H1 (cell line): Measurements from ENCODE around the gene TRA2A. TPM values are rescaled to one million over a fixed set of nuclear protein-coding genes. Genes with fewer than 3 reads are reported as not detected.

ENCODE experiments used
- CTCF ChIA-PET: fragments of 300-600 bp; sonication (Branson Sonifier 250); formaldehyde crosslinking; loops from one replicate; lab custom pipeline; 2021; ENCODE audit not compliant: partially characterized antibody; lab: Charles Lee
- POLR2A ChIA-PET: fragments of 300-600 bp; sonication (Branson Sonifier 250); formaldehyde crosslinking; loops from one replicate; lab custom pipeline; 2021; ENCODE audit warnings: inconsistent platforms; ENCODE audit not compliant: partially characterized antibody; lab: Charles Lee
- DNase-seq, 2 experiments: peaks; one replicate each; pipeline versions ENCODE4 v3.0.0 to v3.0.0-alpha.2; 2010 to 2022; ENCODE audit warnings: low spot score in 2 of 2, low read depth in 1 of 2, mixed read lengths in 1 of 2
- FAIRE-seq: peaks from 2 replicates; lab custom pipeline; 2011; peaks lifted over from hg19 to GRCh38; lab: Jason Lieb, UNC
- H2AFZ ChIP-seq: 2 replicates; pipeline ENCODE4 v1.8.1; 2012; ENCODE audit warnings: low read length, inconsistent platforms
- H2AK5ac ChIP-seq: 2 replicates; pipeline ENCODE4 v1.6.1; 2013; ENCODE audit warnings: low read depth, low read length
- H2BK120ac ChIP-seq: replicated peaks from 2 replicates; pipeline ENCODE3; 2013; ENCODE audit warnings: low read depth, low read length, inconsistent platforms
- H2BK12ac ChIP-seq: 2 replicates; pipeline ENCODE4 v1.6.1; 2013; ENCODE audit warnings: low read depth, low read length
- H2BK15ac ChIP-seq: 2 replicates; pipeline ENCODE4 v1.6.1; 2013; ENCODE audit warnings: low read length
- H2BK20ac ChIP-seq: 2 replicates; pipeline ENCODE4 v1.6.1; 2013; ENCODE audit warnings: low read length
- H2BK5ac ChIP-seq: 2 replicates; pipeline ENCODE4 v1.6.1; 2013; ENCODE audit warnings: low read depth, low read length
- H3K14ac ChIP-seq: 2 replicates; pipeline ENCODE4 v1.6.1; 2013; ENCODE audit warnings: inconsistent platforms; ENCODE audit not compliant: insufficient read length
- H3K18ac ChIP-seq: 2 replicates; pipeline ENCODE4 v1.6.1; 2013; ENCODE audit warnings: low read length; ENCODE audit errors: extremely low read depth
- H3K23ac ChIP-seq: 2 replicates; pipeline ENCODE4 v1.6.1; 2013; ENCODE audit warnings: inconsistent platforms; ENCODE audit not compliant: insufficient read length
- H3K23me2 ChIP-seq: 2 replicates; pipeline ENCODE4 v1.6.1; 2013; ENCODE audit warnings: low read depth, low read length
- H3K27ac ChIP-seq: 2 replicates; pipeline ENCODE4 v1.6.1; 2011; ENCODE audit warnings: low read depth, low read length, inconsistent platforms
- H3K27me3 ChIP-seq, 4 experiments: replicated peaks in 1 of 4; 1 replicate in 1 of 4; 2 replicates in 3 of 4; pipeline versions ENCODE4 v1.6.1 to v1.8.1; 2011 to 2013; ENCODE audit warnings: low read length in 3 of 4, mild to moderate bottlenecking in 3 of 4, inconsistent platforms in 2 of 4, mixed read lengths in 2 of 4, moderate library complexity in 1 of 4; ENCODE audit not compliant: control insufficient read depth in 3 of 4, insufficient read depth in 3 of 4; ENCODE audit errors: extremely low read depth in 1 of 4
- H3K36me3 ChIP-seq, 4 experiments: 2 replicates each; pipeline versions ENCODE4 v1.6.1 to v1.8.1; 2011 to 2013; ENCODE audit warnings: mild to moderate bottlenecking in 4 of 4, low read length in 3 of 4, moderate library complexity in 2 of 4, control low read depth in 1 of 4, inconsistent platforms in 1 of 4; ENCODE audit not compliant: insufficient read depth in 4 of 4, control insufficient read depth in 2 of 4
- H3K4ac ChIP-seq: replicated peaks from 2 replicates; pipeline ENCODE3; 2013; ENCODE audit warnings: low read length, low read depth, mixed read lengths, inconsistent platforms; ENCODE audit not compliant: insufficient read length
- H3K4me1 ChIP-seq, 4 experiments: replicated peaks in 1 of 4; 1 replicate in 1 of 4; 2 replicates in 3 of 4; pipeline versions ENCODE4 v1.6.1 to v1.8.1; 2011 to 2013; ENCODE audit warnings: low read length in 3 of 4, inconsistent platforms in 2 of 4, mixed read lengths in 1 of 4; ENCODE audit not compliant: insufficient read depth in 4 of 4, control insufficient read depth in 3 of 4
- H3K4me2 ChIP-seq, 2 experiments: 2 replicates each; pipeline versions ENCODE4 v1.6.1 to v1.8.1; 2011 to 2013; ENCODE audit warnings: low read depth in 2 of 2, low read length in 2 of 2, control low read depth in 1 of 2, inconsistent platforms in 1 of 2, mild to moderate bottlenecking in 1 of 2; ENCODE audit not compliant: insufficient read depth in 1 of 2
- H3K4me3 ChIP-seq, 4 experiments: fragments of 200-600, 300-600 bp in 1 of 4; sonication (generic), shearing (Covaris generic), sonication (Bioruptor Twin) in 1 of 4; 2 replicates each; pipeline versions ENCODE4 v1.5.1 to v1.8.1; 2011 to 2016; ENCODE audit warnings: low read length in 4 of 4, low read depth in 3 of 4, control low read depth in 2 of 4, inconsistent platforms in 2 of 4, mild to moderate bottlenecking in 2 of 4, mixed read lengths in 1 of 4, moderate library complexity in 1 of 4; ENCODE audit not compliant: insufficient read depth in 2 of 4; ENCODE audit errors: extremely low read depth in 1 of 4
- H3K56ac ChIP-seq: replicated peaks from 2 replicates; pipeline ENCODE3; 2013; ENCODE audit warnings: low read depth, mild to moderate bottlenecking, mixed read lengths, low read length, inconsistent platforms; ENCODE audit not compliant: insufficient read length
- H3K79me1 ChIP-seq: 2 replicates; pipeline ENCODE4 v1.6.1; 2013; ENCODE audit warnings: low read depth, low read length, control low read depth
- H3K79me2 ChIP-seq, 2 experiments: 2 replicates each; pipeline versions ENCODE4 v1.6.1 to v1.8.1; 2012 to 2013; ENCODE audit warnings: low read length in 2 of 2, mild to moderate bottlenecking in 2 of 2, inconsistent platforms in 1 of 2; ENCODE audit not compliant: insufficient read depth in 2 of 2, control insufficient read depth in 1 of 2
- H3K9ac ChIP-seq, 4 experiments: replicated peaks in 1 of 4; 1 replicate in 1 of 4; 2 replicates in 3 of 4; pipeline versions ENCODE4 v1.6.1 to v1.8.1; 2011 to 2013; ENCODE audit warnings: low read depth in 3 of 4, low read length in 3 of 4, control low read depth in 2 of 4, mild to moderate bottlenecking in 2 of 4, moderate library complexity in 2 of 4, inconsistent platforms in 1 of 4; ENCODE audit errors: extremely low read depth in 1 of 4
- H3K9me3 ChIP-seq, 2 experiments: 2 replicates each; pipeline versions ENCODE4 v1.6.1 to v1.8.1; 2012 to 2013; ENCODE audit warnings: mild to moderate bottlenecking in 2 of 2, moderate library complexity in 2 of 2, control low read depth in 1 of 2, inconsistent platforms in 1 of 2, low read depth in 1 of 2, low read length in 1 of 2, mixed read lengths in 1 of 2; ENCODE audit not compliant: insufficient read depth in 2 of 2
- H4K20me1 ChIP-seq, 2 experiments: replicated peaks in 1 of 2; 2 replicates each; pipeline versions ENCODE3 to v1.8.1; 2011 to 2013; ENCODE audit warnings: inconsistent platforms in 2 of 2, low read length in 2 of 2, mild to moderate bottlenecking in 1 of 2; ENCODE audit not compliant: insufficient read depth in 2 of 2, control insufficient read depth in 1 of 2
- H4K5ac ChIP-seq: 2 replicates; pipeline ENCODE4 v1.6.1; 2013; ENCODE audit warnings: low read length, low read depth, mixed read lengths, inconsistent platforms; ENCODE audit not compliant: insufficient read length
- H4K8ac ChIP-seq: 2 replicates; pipeline ENCODE4 v1.8.0; 2013; ENCODE audit warnings: mild to moderate bottlenecking, moderate library complexity, low read length, inconsistent platforms; ENCODE audit not compliant: insufficient read depth; ENCODE audit errors: extremely low read depth
- H4K91ac ChIP-seq: replicated peaks from 2 replicates; pipeline ENCODE3; 2013; ENCODE audit warnings: low read length, mixed read lengths, inconsistent platforms; ENCODE audit not compliant: insufficient read length
- CEBPB ChIP-seq: IDR thresholded peaks from 2 replicates; pipeline ENCODE4 v1.6.1; 2012; ENCODE audit warnings: low read depth, low read length
- CTCF ChIP-seq, 3 experiments: IDR thresholded peaks; 1 replicate in 2 of 3; 2 replicates in 1 of 3; pipeline versions ENCODE4 v1.5.1 to v1.6.1; 2011; ENCODE audit warnings: low read length in 3 of 3, mild to moderate bottlenecking in 3 of 3, inconsistent platforms in 2 of 3, low read depth in 1 of 3, moderate library complexity in 1 of 3; ENCODE audit not compliant: insufficient read depth in 1 of 3; ENCODE audit errors: control extremely low read depth in 1 of 3
- RAD21 ChIP-seq, 2 experiments: IDR thresholded peaks in 1 of 2; conservative IDR thresholded peaks in 1 of 2; 2 replicates each; pipeline ENCODE4 v1.6.1; 2011; ENCODE audit warnings: low read depth in 2 of 2, low read length in 2 of 2, improper control_type of control experiment in 1 of 2, inconsistent platforms in 1 of 2, mild to moderate bottlenecking in 1 of 2, moderate library complexity in 1 of 2
- WGBS, 2 experiments: shearing (Covaris generic) in 1 of 2; methylation state at CpG; one replicate each; pipeline versions ENCODE4 v1.1.6 to v1.1.7; 2013 to 2015; ENCODE audit warnings: low lambda C conversion rate in 2 of 2, mixed read lengths in 2 of 2, inconsistent platforms in 1 of 2, low coverage in 1 of 2, missing lambda C conversion rate in 1 of 2; ENCODE audit not compliant: insufficient replicate concordance in 2 of 2, insufficient coverage in 1 of 2, insufficient read length in 1 of 2; ENCODE audit errors: extremely low coverage in 1 of 2, missing lambda C conversion rate in 1 of 2; 5-methylcytosine and 5-hydroxymethylcytosine counted together
- polyA plus RNA-seq, 7 experiments: library from polyadenylated mRNA; depleted of rRNA in 3 of 7; stranded (reverse) in 5 of 7; unstranded in 2 of 7; fragments of >200 nt in 5 of 7; fragments of 200-250 nt in 2 of 7; gene quantifications; 1 replicate in 5 of 7; 2 replicates in 1 of 7; 4 replicates in 1 of 7; pipeline versions ENCODE4 v1.2.1 to v1.2.3, GENCODE V29; 2011 to 2013; ENCODE audit warnings: missing spikeins in 2 of 7, mixed read lengths in 2 of 7
- total RNA-seq: library from RNA; stranded (reverse); fragmentation: NEBNext Ultra II Directional; extraction: Animal tissue kit (Norgen Biotek cat#: 25700); gene quantifications from 2 replicates; pipeline ENCODE4 v1.2.1, GENCODE V29; 2021

The TRA2A gene
- total and polyA plus RNA-seq, 2 of the 8 experiments (the other 6 are each of a cell fraction or from before 2014, with no cell fraction given) = 116 to 125 TPM

DNA sequence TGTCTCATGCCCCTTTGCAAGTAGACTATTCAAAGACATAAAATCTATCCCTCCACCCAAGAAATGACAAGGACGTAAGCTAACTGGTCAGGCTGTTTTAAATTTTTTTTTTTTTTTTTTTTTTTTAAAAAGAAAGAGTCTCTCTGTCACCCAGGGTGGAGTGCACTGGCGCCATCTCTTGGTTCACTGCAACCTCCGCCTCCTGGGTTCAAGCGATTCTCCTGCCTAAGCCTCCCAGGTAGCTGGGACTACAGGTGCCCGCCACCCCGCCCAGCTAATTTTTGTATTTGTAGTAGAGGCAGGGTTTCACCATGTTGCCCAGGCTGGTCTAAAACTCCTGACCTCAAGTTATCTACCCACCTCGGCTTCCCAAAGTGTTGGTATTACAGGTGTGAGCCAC, 11.2 kb downstream of the TRA2A start:
- CTCF ChIA-PET = interaction anchor here (0.6 to 1.7 kb wide), 20 partner anchors 9 to 1177 kb away, joined by 3 to 5 read pairs (median 4); no protein-coding TSS in a partner anchor
- peaks cover 28 to 64% (median 50%) of the 10 kb centered on the region in 4 experiments for H3K36me3 ChIP-seq
- H2BK20ac ChIP-seq = no peak overlapping the region
- no peaks in the 10 kb centered on the region for H3K9me3 ChIP-seq
- no peak overlapping the region for H3K23ac ChIP-seq
- H3K4me1 ChIP-seq = peaks cover 0 to 2% (median 0%) of the 10 kb centered on the region in 4 experiments; a peak in 1 of 7 replicates
- no peak overlapping the region for H3K27ac ChIP-seq
- no peak overlapping the region for H3K56ac ChIP-seq
- H3K14ac ChIP-seq = no peak overlapping the region
- FAIRE-seq (no peak), DNase-seq (peak in 1 of 2 experiments; percentile 53)
- no peak overlapping the region for H4K5ac ChIP-seq
- POLR2A ChIA-PET = interaction anchor here (0.6 to 2.2 kb wide), 7 partner anchors 8 to 170 kb away, joined by 3 to 9 read pairs (median 5); no protein-coding TSS in a partner anchor
- no peak overlapping the region for H3K18ac ChIP-seq
- TF ChIP-seq CEBPB (no peak), CTCF (IDR thresholded peaks at IDR 0.05; ENCODE audit: control extremely low read depth in 1 of 3, insufficient read depth in 1 of 3, low read depth in 1 of 3, low read length in 3 of 3) (peak in 2 of 3 experiments; percentile 24 to 25; a peak in 2 of 4 replicates), RAD21 (IDR thresholded peaks at IDR 0.05 in 1 of 2, conservative IDR thresholded peaks at IDR 0.05 in 1 of 2; ENCODE audit: low read depth in 2 of 2, low read length in 2 of 2) (peak; percentile 40 to 41; a peak in 3 of 4 replicates)
- H3K4ac ChIP-seq = no peak overlapping the region
- no peak overlapping the region for H2AFZ ChIP-seq
- no peaks in the 10 kb centered on the region; the same call in 1 of the 2 replicates for H3K79me1 ChIP-seq
- no peak overlapping the region for H3K4me2 ChIP-seq
- no peak overlapping the region for H3K9ac ChIP-seq
- no peak overlapping the region for H2BK120ac ChIP-seq
- no peak overlapping the region for H4K8ac ChIP-seq
- H2BK15ac ChIP-seq = no peak overlapping the region
- H3K23me2 ChIP-seq = no peaks in the 10 kb centered on the region; the same call in 1 of the 2 replicates
- no peak overlapping the region for H4K91ac ChIP-seq
- no peak overlapping the region for H2BK12ac ChIP-seq
- no peaks in the 10 kb centered on the region for H3K27me3 ChIP-seq
- H4K20me1 ChIP-seq = peaks cover 20 to 30% of the 10 kb centered on the region in 2 experiments
- WGBS, 2 experiments = 84% methylated on average over 7 of the region's 7 CpGs; no CpG with 5 or more reads in 1 of the 2 experiments
- no peak overlapping the region for H2BK5ac ChIP-seq
- H2AK5ac ChIP-seq = no peak overlapping the region
- no peak overlapping the region for H3K4me3 ChIP-seq
- H3K79me2 ChIP-seq = peaks cover 37 to 98% of the 10 kb centered on the region in 2 experiments
